Limb (tissue), 2 donors: Measurements from ENCODE around the gene RRP15.

Experiments used
- DNase-seq, 2 donors: peaks; one replicate each; pipeline ENCODE4 v3.0.0-alpha.2; 2016; ENCODE audit errors: extremely low spot score in 2 of 2

RRP15 gene

DNA sequence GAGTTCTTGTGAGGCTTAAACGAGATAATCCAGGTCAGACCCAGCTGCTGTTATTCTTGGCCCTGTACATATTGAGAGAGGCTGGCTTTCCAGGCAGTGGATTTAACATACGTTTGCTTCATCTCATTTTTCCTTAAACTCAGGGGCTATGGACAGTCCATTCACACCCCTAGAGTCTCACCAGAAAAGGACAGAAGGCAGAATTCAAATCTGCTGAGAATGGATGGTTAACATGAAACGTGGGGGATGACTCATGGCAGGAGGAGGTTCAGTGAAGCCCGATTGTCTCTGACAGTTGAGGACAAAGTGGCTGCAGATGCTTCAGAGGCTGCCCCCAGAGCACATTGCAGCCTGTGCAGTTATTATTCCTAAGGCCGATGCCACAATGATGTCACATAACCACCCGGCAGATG is 99.5 kb downstream of the RRP15 start:
- no peak for DNase-seq
